Heart right ventricle (tissue), 16 donors: ENCODE results near the gene CTCFL. TPM values are rescaled to one million over a fixed set of nuclear protein-coding genes. Genes with fewer than 3 reads are reported as not detected.
A peak's percentile ranks its signal among the peaks of the same experiment; 100 is the strongest.

Experiments
- ATAC-seq, 8 donors: fragments of 200-7000 bp; cut with Tn5 transposase; one replicate each; pipeline ENCODE4 v1.9.1; 2020; ENCODE audit warnings: mild to moderate bottlenecking in 8 of 8, moderate library complexity in 8 of 8, moderate number of reproducible peaks in 1 of 8
- DNase-seq, 2 donors: peaks; one replicate each; pipeline ENCODE4 v3.0.0-alpha.2; 2020
- H3K27ac ChIP-seq, 10 donors: fragments of 200-600 bp; sonication (generic) in 2 of 10; one replicate each; pipeline versions ENCODE4 v1.5.0 to v1.8.0; 2020 to 2022; ENCODE audit warnings: mild to moderate bottlenecking in 3 of 10
- H3K27me3 ChIP-seq, 7 donors: fragments of 200-600 bp; one replicate each; pipeline ENCODE4 v1.8.0; 2021 to 2022; ENCODE audit warnings: mild to moderate bottlenecking in 2 of 7
- H3K36me3 ChIP-seq, 9 donors: fragments of 200-600 bp; sonication (generic) in 1 of 9; one replicate each; pipeline versions ENCODE4 v1.5.0 to v1.8.0; 2020 to 2022; ENCODE audit warnings: mild to moderate bottlenecking in 2 of 9
- H3K4me1 ChIP-seq, 9 donors: fragments of 200-600 bp; sonication (generic) in 1 of 9; one replicate each; pipeline versions ENCODE4 v1.5.0 to v1.8.0; 2020 to 2022; ENCODE audit warnings: mild to moderate bottlenecking in 4 of 9
- H3K4me3 ChIP-seq, 10 donors: fragments of 200-600 bp; sonication (generic) in 2 of 10; one replicate each; pipeline versions ENCODE4 v1.5.0 to v1.8.0; 2020 to 2022; ENCODE audit warnings: mild to moderate bottlenecking in 7 of 10, moderate library complexity in 2 of 10
- H3K9me3 ChIP-seq, 11 donors: fragments of 200-600 bp in 10 of 11; sonication (generic) in 2 of 11; one replicate each; pipeline versions ENCODE4 v1.5.0 to v1.8.0; 2013 to 2022; ENCODE audit warnings: mild to moderate bottlenecking in 2 of 11, control low read depth in 1 of 11, moderate library complexity in 1 of 11
- WGBS, 2 donors: extraction: QIAGEN DNeasy Blood & Tissue Kit; methylation state at CpG; one replicate each; pipeline ENCODE4 v1.1.7; 2013; ENCODE audit warnings: inconsistent platforms in 1 of 2; 5-methylcytosine and 5-hydroxymethylcytosine counted together
- intact Hi-C, 10 donors: fragments of 100-400 bp; cut with DNase I; formaldehyde crosslinking; loops; one replicate each; pipeline versions ENCODE4 v1.11.1 to v1.14.2; 2022
- polyA plus RNA-seq, 2 donors: library from polyadenylated mRNA; stranded (reverse); fragments of 200-250 nt; gene quantifications; one replicate each; pipeline ENCODE4 v1.2.3, GENCODE V29; 2013
- total RNA-seq, 10 donors: library from RNA; stranded (reverse); fragmentation: NEBNext Ultra II Directional in 3 of 10; extraction: Animal tissue kit (Norgen Biotek cat#: 25700) in 3 of 10; gene quantifications; one replicate each; pipeline versions ENCODE4 v1.2.1 to v1.2.4, GENCODE V29; 2021 to 2023
- TF ChIP-seq, protein P1 (sequence below), 9 donors: fragments of 200-600 bp; sonication (generic) in 2 of 9; IDR thresholded peaks; one replicate each; pipeline versions ENCODE4 v1.5.0 to v1.8.0; 2021 to 2022; ENCODE audit warnings: antibody characterized with exemption in 9 of 9, mild to moderate bottlenecking in 5 of 9, moderate library complexity in 1 of 9
- donor health status: Arrhythmogenic right ventricular cardiomyopathy.
- donor health status: ischemic (EF 13 %, LVEDD 7.1; RV severe dilation, severe dysfunction).
- donor health status: healthy with polysubstance abuse.
- donor health status: DM: no; HTN: yes; CAD: no.
- donor health status: DM: no; HTN: no; CAD: no.
- donor health status: ischemic (EF 25% LVEDD 6.9; RV normal size, moderate dysfunction).
- donor health status: ischemic (EF 25% LVEDD 5.7; RV mildly dilated, moderate dysfunction).
- donor health status: healthy.
- donor health status: DM: yes; HTN: yes; CAD: no.
- donor health status: Ischemic cardiomyopathy.
- donor health status: ischemic (EF 35%, LVEDD 5.7; RV mildly dilated, moderate dysfunction).
- donor health status: nonischemic (EF 11% LVEDD 7.7; RV severe dilation, severe dysfunction).
- donor health status: DM: yes; HTN: yes; CAD: no.
- donor health status: PGD.
- donor health status: ischemic (EF 29% LVEDD 5.4; RV normal size, mild dysfunction).
- donor health status: nonischemic (EF 23%, LVEDD 6.1; RV moderate dilation, normal function).

Gene CTCFL
- total and polyA plus RNA-seq, 12 donors: not detected

DNA sequence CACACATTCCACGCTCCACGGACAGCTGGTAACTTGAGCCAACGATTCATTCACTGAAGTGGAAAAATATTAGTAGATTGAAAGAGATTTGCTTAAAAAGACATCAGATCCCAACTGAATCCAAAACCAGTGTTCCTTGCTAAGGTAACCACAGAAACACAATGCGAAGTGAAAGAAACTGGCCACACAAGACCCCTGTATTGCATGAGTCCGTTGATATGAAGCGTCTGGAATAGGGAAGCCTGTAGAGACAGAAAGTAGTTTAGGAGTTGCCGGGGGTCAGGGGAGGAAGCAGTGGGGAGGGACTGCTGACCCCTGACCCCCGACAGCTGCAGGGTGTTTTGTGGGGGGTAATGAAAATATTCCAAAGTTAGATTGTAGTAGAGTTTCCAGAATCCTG, 46.0 kb upstream of the CTCFL start:
- Histone ChIP-seq H3K4me1 (no peaks in the 10 kb centered on the region), H3K36me3 (no peaks in the 10 kb centered on the region), H3K9me3 (no peaks in the 10 kb centered on the region), H3K4me3 (no peak overlapping the region), H3K27me3 (peaks cover 0 to 78% (median 55%) of the 10 kb centered on the region in 7 donors), H3K27ac (no peak overlapping the region)
- TF ChIP-seq, protein P1, sequence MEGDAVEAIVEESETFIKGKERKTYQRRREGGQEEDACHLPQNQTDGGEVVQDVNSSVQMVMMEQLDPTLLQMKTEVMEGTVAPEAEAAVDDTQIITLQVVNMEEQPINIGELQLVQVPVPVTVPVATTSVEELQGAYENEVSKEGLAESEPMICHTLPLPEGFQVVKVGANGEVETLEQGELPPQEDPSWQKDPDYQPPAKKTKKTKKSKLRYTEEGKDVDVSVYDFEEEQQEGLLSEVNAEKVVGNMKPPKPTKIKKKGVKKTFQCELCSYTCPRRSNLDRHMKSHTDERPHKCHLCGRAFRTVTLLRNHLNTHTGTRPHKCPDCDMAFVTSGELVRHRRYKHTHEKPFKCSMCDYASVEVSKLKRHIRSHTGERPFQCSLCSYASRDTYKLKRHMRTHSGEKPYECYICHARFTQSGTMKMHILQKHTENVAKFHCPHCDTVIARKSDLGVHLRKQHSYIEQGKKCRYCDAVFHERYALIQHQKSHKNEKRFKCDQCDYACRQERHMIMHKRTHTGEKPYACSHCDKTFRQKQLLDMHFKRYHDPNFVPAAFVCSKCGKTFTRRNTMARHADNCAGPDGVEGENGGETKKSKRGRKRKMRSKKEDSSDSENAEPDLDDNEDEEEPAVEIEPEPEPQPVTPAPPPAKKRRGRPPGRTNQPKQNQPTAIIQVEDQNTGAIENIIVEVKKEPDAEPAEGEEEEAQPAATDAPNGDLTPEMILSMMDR (IDR thresholded peaks at IDR 0.05): no peak
- intact Hi-C loops: no loop called here
- WGBS, 2 donors: 76 to 80% methylated on average over 8 of the region's 8 CpGs
- ATAC-seq (no peak), DNase-seq (no peak)

DNA sequence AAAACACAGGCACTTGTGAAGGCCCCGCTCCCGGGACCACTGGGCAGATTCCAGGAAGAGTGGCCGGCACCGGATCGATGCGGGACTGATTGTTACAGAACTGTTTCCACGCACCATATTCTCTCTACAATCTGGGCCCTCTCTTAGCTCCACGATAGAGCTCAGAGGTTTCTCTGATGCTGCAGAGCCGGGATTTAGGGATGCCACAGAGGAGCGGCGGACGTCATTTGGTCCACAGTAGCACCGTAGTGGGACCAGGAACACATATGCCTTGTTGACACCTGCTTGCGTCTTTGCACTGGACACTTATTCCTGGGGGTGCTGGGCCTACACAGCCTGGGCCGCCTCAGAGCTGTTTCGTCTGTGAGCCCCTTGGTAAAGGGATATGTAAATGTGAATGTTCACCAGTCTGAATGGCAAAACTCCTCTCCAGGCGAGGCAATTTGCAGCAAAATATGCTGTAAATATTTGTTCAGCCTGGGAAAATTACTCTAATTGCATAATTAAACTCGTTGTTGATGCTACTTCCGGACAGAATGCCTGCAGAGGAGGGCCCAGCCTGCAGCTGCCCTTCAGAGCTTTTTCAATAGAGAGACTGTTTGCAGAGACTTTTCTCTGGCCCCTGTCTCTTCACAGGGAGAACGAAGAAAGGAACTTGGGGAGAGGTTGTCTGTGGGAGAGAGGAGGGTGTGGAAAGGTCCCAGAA, 45.4 kb upstream of the CTCFL start:
- Histone ChIP-seq H3K27ac (no peak overlapping the region), H3K27me3 (peaks cover 0 to 72% (median 54%) of the 10 kb centered on the region in 7 donors), H3K36me3 (no peaks in the 10 kb centered on the region), H3K9me3 (no peaks in the 10 kb centered on the region), H3K4me1 (no peaks in the 10 kb centered on the region), H3K4me3 (no peak overlapping the region)
- ATAC-seq (no peak), DNase-seq (no peak)
- WGBS, 2 donors: 73 to 75% methylated on average over 20 of the region's 20 CpGs
- intact Hi-C loops: no loop called here
- TF ChIP-seq, protein P1 (IDR thresholded peaks at IDR 0.05): no peak

DNA sequence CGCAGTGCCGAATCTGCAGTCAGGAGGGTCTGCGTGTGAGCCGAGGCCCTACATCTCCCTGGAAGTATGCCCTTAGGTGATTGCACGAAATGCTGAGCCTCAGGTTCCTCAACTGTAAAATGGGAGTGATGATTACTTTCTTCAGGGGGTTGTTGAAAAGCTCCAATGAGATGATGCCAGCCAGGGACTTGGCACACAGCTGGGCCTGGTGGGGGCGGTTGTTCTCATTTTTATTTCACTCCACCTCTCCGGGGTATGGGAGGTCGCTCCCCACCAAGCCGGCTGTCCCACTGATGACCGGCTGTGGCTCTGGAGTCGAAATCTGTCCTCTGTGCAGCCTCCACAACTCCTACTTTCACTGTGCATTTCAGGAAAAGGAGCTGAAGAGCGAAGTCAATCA, 44.0 kb upstream of the CTCFL start:
- Histone ChIP-seq H3K4me3 (no peak overlapping the region), H3K27me3 (peaks cover 0 to 59% (median 44%) of the 10 kb centered on the region in 7 donors), H3K27ac (no peak overlapping the region), H3K9me3 (no peaks in the 10 kb centered on the region), H3K4me1 (no peaks in the 10 kb centered on the region), H3K36me3 (no peaks in the 10 kb centered on the region)
- WGBS, 2 donors: 93 to 94% methylated on average over 12 of the region's 12 CpGs
- intact Hi-C loops: no loop called here
- no peak for ATAC-seq
- DNase-seq: no peak
- TF ChIP-seq, protein P1 (IDR thresholded peaks at IDR 0.05): no peak

DNA sequence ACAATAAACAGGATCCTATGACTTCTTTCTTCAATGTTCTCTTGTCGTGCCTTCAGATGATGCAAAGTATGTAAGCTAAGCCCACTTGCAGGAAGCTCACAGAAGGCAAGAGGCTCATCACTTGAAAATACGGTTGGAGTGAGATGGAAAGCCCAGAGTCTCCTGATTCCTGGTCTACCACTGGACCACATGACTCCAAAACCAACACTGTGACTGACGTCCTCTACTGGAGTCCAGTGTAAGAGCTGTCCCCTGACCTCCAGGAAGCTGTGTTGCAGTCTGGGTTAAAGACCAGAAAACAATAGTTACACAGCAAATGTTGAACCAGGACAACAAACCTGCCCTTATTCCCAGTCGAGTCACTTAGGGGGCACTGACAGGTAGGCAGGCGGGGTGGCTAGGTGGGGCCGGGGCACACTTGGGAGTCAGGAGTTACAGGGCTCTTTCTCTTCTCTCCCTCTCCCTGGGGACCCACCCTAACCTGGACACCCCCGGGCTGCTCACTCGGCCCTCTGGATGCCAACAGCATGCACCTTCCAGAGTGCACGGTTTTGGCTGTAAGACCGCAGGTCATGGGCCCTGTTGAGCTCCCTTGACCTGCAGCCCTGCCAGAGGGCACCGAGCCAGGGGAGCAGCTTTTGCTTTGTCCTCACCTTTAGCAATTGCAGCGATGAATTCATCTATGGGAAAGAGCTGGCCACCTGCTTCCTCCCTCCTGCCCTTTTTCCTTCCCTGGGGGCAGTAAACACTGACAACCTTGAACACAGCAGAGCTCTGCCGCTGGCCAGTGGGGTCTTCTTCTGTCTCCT, 43.4 kb upstream of the CTCFL start:
- no peaks in the 10 kb centered on the region for H3K36me3 ChIP-seq
- H3K27me3 ChIP-seq: peaks cover 0 to 59% (median 40%) of the 10 kb centered on the region in 7 donors
- no peak overlapping the region for H3K27ac ChIP-seq
- DNase-seq (no peak), ATAC-seq (peak in 1 of 8 donors; percentile 9)
- H3K9me3 ChIP-seq: no peaks in the 10 kb centered on the region
- no peaks in the 10 kb centered on the region for H3K4me1 ChIP-seq
- TF ChIP-seq, protein P1 (IDR thresholded peaks at IDR 0.05): no peak
- intact Hi-C loops: no loop called here
- H3K4me3 ChIP-seq: no peak overlapping the region
- WGBS, 2 donors: 69 to 72% methylated on average over 13 of the region's 13 CpGs
